Measurements from ENCODE around the gene MFNG.

Gene MFNG

DNA sequence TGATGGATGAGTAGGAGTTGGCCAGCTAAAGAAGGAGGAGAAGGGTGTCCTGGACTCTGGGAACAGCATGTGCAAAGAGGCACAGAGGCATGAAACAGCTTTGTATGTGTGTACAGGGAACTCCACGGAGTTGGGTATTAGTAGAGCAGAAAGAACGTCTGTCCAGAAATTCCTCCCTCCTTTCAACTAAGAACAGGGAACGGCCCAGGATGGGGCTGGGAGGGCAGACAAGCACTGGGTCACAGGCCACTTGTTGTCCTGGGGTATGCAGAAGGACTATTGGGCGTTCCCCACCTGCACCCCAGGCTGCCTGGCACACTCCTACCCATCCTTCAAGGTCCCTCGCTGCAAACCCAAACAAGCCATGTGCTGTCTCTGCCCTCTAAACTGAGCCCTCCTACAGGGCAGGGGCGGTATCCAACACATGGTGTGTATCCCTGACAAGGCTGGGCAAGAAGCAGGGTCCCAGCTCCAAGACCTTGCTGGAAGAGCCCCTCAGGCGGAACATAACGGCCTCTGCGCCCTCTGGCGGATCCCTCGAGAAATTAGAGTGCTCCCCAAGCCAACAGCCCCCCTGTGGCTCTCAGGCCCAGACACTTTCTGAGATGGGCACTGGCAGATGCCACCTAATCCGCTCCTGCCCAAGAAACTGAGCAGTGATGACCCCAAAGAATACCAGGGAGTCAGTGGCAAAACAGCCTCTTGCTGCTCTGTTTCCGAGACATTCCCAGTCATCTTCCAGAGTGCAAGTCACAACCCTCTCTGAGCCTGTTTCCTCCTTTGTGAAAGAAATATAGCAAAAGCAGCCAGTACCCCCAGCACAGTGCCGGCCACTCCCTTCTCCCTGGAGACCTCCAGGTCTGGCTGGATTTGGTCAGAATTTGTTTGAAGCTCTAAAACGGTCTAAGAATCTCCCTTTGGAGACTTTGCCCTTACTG is 57.3 kb downstream of the MFNG start:
- TF ChIP-seq, protein P1, sequence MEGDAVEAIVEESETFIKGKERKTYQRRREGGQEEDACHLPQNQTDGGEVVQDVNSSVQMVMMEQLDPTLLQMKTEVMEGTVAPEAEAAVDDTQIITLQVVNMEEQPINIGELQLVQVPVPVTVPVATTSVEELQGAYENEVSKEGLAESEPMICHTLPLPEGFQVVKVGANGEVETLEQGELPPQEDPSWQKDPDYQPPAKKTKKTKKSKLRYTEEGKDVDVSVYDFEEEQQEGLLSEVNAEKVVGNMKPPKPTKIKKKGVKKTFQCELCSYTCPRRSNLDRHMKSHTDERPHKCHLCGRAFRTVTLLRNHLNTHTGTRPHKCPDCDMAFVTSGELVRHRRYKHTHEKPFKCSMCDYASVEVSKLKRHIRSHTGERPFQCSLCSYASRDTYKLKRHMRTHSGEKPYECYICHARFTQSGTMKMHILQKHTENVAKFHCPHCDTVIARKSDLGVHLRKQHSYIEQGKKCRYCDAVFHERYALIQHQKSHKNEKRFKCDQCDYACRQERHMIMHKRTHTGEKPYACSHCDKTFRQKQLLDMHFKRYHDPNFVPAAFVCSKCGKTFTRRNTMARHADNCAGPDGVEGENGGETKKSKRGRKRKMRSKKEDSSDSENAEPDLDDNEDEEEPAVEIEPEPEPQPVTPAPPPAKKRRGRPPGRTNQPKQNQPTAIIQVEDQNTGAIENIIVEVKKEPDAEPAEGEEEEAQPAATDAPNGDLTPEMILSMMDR (IDR thresholded peaks at IDR 0.05; ENCODE audit: insufficient read depth, low read depth, low read length, missing control alignments) = peak; percentile 72
- DNase-seq (ENCODE audit: low read depth) = peak; percentile 50
- no peak overlapping the region for H3K4me3 ChIP-seq (ENCODE audit: low read length)

DNA sequence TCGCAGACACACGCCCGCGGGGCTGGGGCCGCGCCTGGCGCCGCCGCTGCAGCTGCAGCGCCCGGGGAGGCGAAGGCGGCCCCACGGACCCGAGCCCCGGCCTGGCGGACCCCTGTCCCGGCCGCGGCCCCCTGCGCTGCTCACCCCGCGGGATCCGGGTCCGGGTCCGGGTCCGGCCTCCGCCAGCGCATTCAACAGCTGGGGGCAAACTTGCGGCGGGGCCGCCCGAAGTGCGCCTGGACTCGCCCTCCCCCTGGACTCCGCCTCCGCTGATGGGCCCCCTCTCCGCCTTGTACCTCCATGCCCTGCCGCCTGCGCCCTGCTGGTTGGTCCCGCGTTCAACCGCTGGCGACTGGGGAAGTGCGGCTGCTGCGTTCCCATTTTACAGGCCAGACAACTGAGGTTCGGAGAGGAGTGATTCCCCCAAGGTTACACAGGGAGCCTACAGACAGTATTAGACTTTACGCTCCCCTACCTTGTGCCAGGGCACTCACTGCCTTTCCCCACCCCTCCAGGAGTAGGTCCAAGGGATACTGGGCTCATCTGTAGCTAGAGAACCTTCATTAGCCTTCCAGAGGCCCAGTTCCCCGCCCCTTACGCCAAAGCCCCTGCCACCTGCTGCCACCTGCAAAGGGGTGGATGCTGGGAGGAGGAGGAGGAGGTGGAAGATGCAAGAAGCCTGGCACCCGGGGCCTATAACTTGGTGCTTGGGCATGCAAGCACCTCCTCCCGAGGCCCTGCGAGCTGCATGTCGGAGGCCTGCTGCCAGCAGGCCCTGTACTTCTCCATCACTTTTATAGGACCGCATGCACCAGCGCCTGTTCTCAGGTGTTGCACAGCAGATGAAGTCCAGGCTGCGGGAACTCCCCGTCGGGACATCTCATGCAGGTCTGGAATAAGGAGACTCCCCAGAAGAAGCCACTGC is 58.2 kb downstream of the MFNG start:
- DNase-seq (ENCODE audit: low read depth) = no peak
- TF ChIP-seq, protein P1 (IDR thresholded peaks at IDR 0.05; ENCODE audit: insufficient read depth, low read depth, low read length, missing control alignments) = no peak
- no peak overlapping the region for H3K4me3 ChIP-seq (ENCODE audit: low read length)

DNA sequence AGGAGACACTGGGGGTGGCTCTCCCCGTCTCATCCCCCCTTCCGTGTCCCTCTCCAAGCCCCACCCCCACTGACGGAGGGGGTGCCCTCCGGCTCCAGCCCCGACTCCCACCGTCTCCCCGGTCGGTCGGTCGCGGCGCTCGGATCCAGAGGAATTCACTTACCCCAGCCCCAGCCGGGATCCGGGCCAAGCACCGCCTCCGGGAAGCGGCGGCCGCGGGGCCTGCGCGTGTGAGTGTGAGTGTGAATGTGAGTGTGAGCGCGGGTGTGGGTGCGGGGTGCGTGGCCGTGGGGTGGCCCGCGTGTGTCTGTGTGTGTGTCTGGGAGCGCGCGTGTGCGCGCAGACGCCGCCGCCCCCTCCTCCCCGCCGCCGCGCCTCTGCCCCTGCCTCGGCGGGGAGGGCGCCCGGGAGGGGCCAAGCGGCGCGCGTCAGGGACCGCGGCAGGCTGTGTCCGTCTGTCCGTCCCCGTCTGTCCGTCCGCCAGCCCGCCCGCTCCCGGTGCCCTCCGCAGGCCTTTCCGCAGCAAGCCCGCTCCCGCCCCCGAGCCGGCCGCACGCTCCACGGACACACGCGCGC is 59.0 kb downstream of the MFNG start, which contains the start of gene ELFN2:
ELFN2 (minus strand) TSS at position 345 of the 576 bp plus-strand sequence. CDS start 51,945 bp downstream, outside the sequence.
- DNase-seq (ENCODE audit: low read depth) = peak; percentile 26
- peak within 1 kb of the TSS; percentile 49 for H3K4me3 ChIP-seq (ENCODE audit: low read length)

DNA sequence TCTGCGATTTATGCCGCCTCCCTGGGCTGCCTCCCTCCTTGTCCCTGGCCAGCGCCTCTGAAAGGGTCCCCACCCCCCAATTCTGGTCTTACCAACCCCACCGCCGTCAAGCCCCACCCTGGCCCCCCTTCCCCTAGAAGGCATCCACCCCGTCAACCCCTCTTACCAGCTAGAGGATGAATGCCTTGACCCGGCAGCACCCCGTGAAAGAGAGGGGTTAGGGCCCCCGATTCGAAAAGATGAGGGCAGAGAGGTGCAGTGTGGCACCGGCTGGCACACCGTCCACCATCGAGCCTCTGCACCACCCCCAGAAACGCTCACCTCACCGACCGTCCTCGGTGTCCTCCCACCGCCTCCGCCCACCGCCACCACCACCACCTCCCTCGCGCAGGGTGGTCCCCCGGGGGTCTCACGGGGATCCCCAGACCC is 59.5 kb downstream of the MFNG start:
- TF ChIP-seq, protein P1 (IDR thresholded peaks at IDR 0.05; ENCODE audit: insufficient read depth, low read depth, low read length, missing control alignments) = no peak
- H3K4me3 ChIP-seq (ENCODE audit: low read length) = peak overlapping the region; percentile 49
- no peak for DNase-seq (ENCODE audit: low read depth)

More for the DNA sequence above, 59.0 kb downstream of the MFNG start, which contains the start of gene ELFN2:
- TF ChIP-seq, protein P1 (IDR thresholded peaks at IDR 0.05; ENCODE audit: insufficient read depth, low read depth, low read length, missing control alignments) = no peak

DNA sequence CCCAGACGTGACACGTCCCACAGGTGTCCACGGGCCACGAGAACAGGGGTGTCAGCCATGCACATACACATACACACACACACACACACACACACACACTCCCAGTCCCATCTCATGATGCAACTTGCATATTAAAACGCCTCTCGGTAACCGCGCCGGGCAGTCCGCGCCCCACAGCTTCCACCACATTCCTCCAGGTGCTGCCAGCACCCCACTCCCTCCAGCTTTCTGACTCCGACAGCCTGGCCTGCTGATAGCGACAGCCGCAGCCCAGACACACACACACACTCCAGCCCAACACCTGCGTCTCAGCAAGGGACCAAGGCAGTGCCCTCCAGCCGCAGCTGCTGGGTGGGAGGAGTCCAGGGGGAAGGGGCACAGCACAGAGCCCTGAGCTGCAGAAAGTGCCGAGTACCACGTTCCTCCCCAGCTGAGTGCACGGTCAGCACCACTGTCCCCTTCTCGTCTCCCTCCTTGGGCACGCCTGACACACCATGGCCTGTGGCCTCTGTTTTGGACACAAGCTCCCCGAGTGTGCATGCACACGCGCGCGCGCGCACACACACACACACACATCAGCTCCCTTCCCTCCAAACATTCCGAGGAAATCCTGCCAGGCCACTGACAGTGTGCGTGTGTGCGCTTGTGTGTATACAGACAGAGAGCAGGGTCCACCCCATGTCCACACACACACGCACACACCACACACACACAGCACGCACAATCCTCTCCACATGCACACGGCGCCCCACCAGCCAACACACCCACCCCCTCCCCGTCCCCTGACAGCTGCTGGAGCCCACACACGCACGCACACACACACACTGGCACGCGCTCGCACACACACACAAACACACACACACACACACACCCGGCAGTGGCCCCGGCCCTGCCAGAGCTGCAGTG is 60.1 kb downstream of the MFNG start:
- H3K4me3 ChIP-seq (ENCODE audit: low read length) = peak overlapping the region; percentile 49
- TF ChIP-seq, protein P1 (IDR thresholded peaks at IDR 0.05; ENCODE audit: insufficient read depth, low read depth, low read length, missing control alignments) = no peak
- DNase-seq (ENCODE audit: low read depth) = peak; percentile 53
